Neural cell (in vitro differentiated cells): ENCODE measurements around the gene KLHL2. TPM values are rescaled to one million over a fixed set of nuclear protein-coding genes. Genes with fewer than 3 reads are reported as not detected.

Source experiments
- H2AFZ ChIP-seq: fragments of 200-600, 300-800 bp; sonication (generic), shearing (Covaris generic); 2 replicates; pipeline ENCODE4 v1.6.0; 2014; ENCODE audit warnings: low read depth, mild to moderate bottlenecking, antibody characterized with exemption, low read length, moderate library complexity
- H3F3A ChIP-seq: fragments of 200-600 bp; shearing (Covaris generic); 2 replicates; pipeline ENCODE4 v1.6.1; 2016; ENCODE audit warnings: mild to moderate bottlenecking, moderate library complexity, mixed read lengths, antibody characterized with exemption, low read length; ENCODE audit not compliant: insufficient read depth, poor library complexity, severe bottlenecking
- H3K27ac ChIP-seq: fragments of 200-600, 300-800 bp; sonication (generic), shearing (Covaris generic); 2 replicates; pipeline ENCODE4 v1.5.1; 2014; ENCODE audit warnings: mild to moderate bottlenecking, low read length, moderate library complexity
- H3K27me3 ChIP-seq: fragments of 300-800, 200-600 bp; sonication (generic), shearing (Covaris generic); 2 replicates; pipeline ENCODE4 v1.6.0; 2014; ENCODE audit warnings: mild to moderate bottlenecking, low read depth, low read length, moderate library complexity; ENCODE audit not compliant: insufficient read depth
- H3K36me3 ChIP-seq: fragments of 300-800, 200-600 bp; sonication (generic), shearing (Covaris generic); 2 replicates; pipeline ENCODE4 v1.5.1; 2014; ENCODE audit warnings: mild to moderate bottlenecking, antibody characterized with exemption, low read length, moderate library complexity; ENCODE audit not compliant: insufficient read depth
- H3K4me2 ChIP-seq: fragments of 300-800, 200-600 bp; sonication (generic), shearing (Covaris generic); 2 replicates; pipeline ENCODE4 v1.6.0; 2014; ENCODE audit warnings: mild to moderate bottlenecking, low read length
- H3K4me3 ChIP-seq: fragments of 300-800, 200-600 bp; sonication (generic), shearing (Covaris generic); 2 replicates; pipeline ENCODE4 v1.5.1; 2014; ENCODE audit warnings: mild to moderate bottlenecking, low read length, moderate library complexity
- H3K79me2 ChIP-seq: fragments of 200-600 bp; shearing (Covaris generic); replicated peaks from 2 replicates; pipeline ENCODE4 v1.6.0; 2014; ENCODE audit warnings: mild to moderate bottlenecking, low read length, moderate library complexity; ENCODE audit not compliant: insufficient read depth
- H3K9ac ChIP-seq: fragments of 300-800, 200-600 bp; sonication (generic), shearing (Covaris generic); 2 replicates; pipeline ENCODE4 v1.6.1; 2016; ENCODE audit warnings: mild to moderate bottlenecking, low read length, mixed read lengths
- H3K9me2 ChIP-seq: fragments of 200-600 bp; shearing (Covaris generic); 2 replicates; pipeline ENCODE4 v1.6.1; 2016; ENCODE audit warnings: mild to moderate bottlenecking, low read length, mixed read lengths; ENCODE audit not compliant: insufficient read depth
- H3K9me3 ChIP-seq: fragments of 200-600, 300-800 bp; sonication (generic), shearing (Covaris generic); 2 replicates; pipeline ENCODE4 v1.6.1; 2016; ENCODE audit warnings: mild to moderate bottlenecking, mixed run types, low read length, moderate library complexity, mixed read lengths
- H4K20me1 ChIP-seq: fragments of 200-600 bp; shearing (Covaris generic); 2 replicates; pipeline ENCODE4 v1.6.1; 2016; ENCODE audit warnings: mild to moderate bottlenecking, mixed run types; ENCODE audit not compliant: insufficient read depth
- EP300 ChIP-seq: fragments of 450-650 bp; conservative IDR thresholded peaks from 2 replicates; pipeline ENCODE4 v1.6.1; 2014; ENCODE audit warnings: antibody characterized with exemption, mild to moderate bottlenecking, moderate library complexity; ENCODE audit not compliant: poor library complexity, severe bottlenecking
- EZH2 ChIP-seq: fragments of 200-600, 300-800 bp; shearing (Covaris generic), sonication (generic); IDR thresholded peaks from 2 replicates; pipeline ENCODE4 v1.6.1; 2014; ENCODE audit warnings: antibody characterized with exemption, low read length, borderline replicate concordance, mild to moderate bottlenecking; ENCODE audit not compliant: insufficient read depth, poor library complexity, severe bottlenecking
- MXI1 ChIP-seq: fragments of 450-650 bp; conservative IDR thresholded peaks from 2 replicates; pipeline ENCODE4 v1.6.1; 2014; ENCODE audit warnings: antibody characterized with exemption, mild to moderate bottlenecking; ENCODE audit not compliant: poor library complexity, severe bottlenecking
- POLR2AphosphoS5 ChIP-seq: IDR thresholded peaks from 2 replicates; pipeline ENCODE4 v1.6.1; 2012
- RAD21 ChIP-seq: fragments of 450-650 bp; conservative IDR thresholded peaks from 2 replicates; pipeline ENCODE4 v1.6.1; 2014; ENCODE audit warnings: antibody characterized with exemption, mild to moderate bottlenecking, moderate library complexity
- SMC3 ChIP-seq: fragments of 450-650 bp; conservative IDR thresholded peaks from 2 replicates; pipeline ENCODE4 v1.6.1; 2014; ENCODE audit warnings: antibody characterized with exemption, mild to moderate bottlenecking, moderate library complexity; ENCODE audit not compliant: poor library complexity
- TAF1 ChIP-seq: IDR thresholded peaks from 2 replicates; pipeline ENCODE4 v1.6.1; 2012; ENCODE audit warnings: low read depth
- polyA plus RNA-seq: library from polyadenylated mRNA; depleted of rRNA; stranded (reverse); fragments of >200 nt; gene quantifications from 2 replicates; pipeline ENCODE4 v1.2.3, GENCODE V29; 2014
- TF ChIP-seq, protein P1 (sequence below): fragments of 450-650 bp; IDR thresholded peaks from 2 replicates; pipeline ENCODE4 v1.5.1; 2014; ENCODE audit warnings: antibody characterized with exemption, mild to moderate bottlenecking, moderate library complexity; ENCODE audit not compliant: poor library complexity, severe bottlenecking
- TF ChIP-seq, protein P2 (sequence below): IDR thresholded peaks from 2 replicates; pipeline ENCODE4 v1.6.1; 2012; ENCODE audit warnings: borderline replicate concordance

KLHL2 gene
- polyA plus RNA-seq, 1 donor from 2014 or later = 42.8 TPM

GRCh38 chr4:165368114-165368513 is 160.8 kb downstream of the KLHL2 start:
- no peaks in the 10 kb centered on the region for H3K36me3 ChIP-seq
- no peak overlapping the region for H3K27ac ChIP-seq
- H4K20me1 ChIP-seq = no peaks in the 10 kb centered on the region
- H2AFZ ChIP-seq = no peak overlapping the region
- H3K9ac ChIP-seq = no peak overlapping the region
- no peaks in the 10 kb centered on the region for H3K27me3 ChIP-seq
- H3K9me3 ChIP-seq = no peaks in the 10 kb centered on the region
- TF ChIP-seq RAD21 (no peak), EP300 (no peak), TAF1 (no peak), MXI1 (no peak), EZH2 (no peak), POLR2AphosphoS5 (no peak), SMC3 (no peak)
- TF ChIP-seq, protein P1, sequence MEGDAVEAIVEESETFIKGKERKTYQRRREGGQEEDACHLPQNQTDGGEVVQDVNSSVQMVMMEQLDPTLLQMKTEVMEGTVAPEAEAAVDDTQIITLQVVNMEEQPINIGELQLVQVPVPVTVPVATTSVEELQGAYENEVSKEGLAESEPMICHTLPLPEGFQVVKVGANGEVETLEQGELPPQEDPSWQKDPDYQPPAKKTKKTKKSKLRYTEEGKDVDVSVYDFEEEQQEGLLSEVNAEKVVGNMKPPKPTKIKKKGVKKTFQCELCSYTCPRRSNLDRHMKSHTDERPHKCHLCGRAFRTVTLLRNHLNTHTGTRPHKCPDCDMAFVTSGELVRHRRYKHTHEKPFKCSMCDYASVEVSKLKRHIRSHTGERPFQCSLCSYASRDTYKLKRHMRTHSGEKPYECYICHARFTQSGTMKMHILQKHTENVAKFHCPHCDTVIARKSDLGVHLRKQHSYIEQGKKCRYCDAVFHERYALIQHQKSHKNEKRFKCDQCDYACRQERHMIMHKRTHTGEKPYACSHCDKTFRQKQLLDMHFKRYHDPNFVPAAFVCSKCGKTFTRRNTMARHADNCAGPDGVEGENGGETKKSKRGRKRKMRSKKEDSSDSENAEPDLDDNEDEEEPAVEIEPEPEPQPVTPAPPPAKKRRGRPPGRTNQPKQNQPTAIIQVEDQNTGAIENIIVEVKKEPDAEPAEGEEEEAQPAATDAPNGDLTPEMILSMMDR = no peak
- TF ChIP-seq, protein P2, sequence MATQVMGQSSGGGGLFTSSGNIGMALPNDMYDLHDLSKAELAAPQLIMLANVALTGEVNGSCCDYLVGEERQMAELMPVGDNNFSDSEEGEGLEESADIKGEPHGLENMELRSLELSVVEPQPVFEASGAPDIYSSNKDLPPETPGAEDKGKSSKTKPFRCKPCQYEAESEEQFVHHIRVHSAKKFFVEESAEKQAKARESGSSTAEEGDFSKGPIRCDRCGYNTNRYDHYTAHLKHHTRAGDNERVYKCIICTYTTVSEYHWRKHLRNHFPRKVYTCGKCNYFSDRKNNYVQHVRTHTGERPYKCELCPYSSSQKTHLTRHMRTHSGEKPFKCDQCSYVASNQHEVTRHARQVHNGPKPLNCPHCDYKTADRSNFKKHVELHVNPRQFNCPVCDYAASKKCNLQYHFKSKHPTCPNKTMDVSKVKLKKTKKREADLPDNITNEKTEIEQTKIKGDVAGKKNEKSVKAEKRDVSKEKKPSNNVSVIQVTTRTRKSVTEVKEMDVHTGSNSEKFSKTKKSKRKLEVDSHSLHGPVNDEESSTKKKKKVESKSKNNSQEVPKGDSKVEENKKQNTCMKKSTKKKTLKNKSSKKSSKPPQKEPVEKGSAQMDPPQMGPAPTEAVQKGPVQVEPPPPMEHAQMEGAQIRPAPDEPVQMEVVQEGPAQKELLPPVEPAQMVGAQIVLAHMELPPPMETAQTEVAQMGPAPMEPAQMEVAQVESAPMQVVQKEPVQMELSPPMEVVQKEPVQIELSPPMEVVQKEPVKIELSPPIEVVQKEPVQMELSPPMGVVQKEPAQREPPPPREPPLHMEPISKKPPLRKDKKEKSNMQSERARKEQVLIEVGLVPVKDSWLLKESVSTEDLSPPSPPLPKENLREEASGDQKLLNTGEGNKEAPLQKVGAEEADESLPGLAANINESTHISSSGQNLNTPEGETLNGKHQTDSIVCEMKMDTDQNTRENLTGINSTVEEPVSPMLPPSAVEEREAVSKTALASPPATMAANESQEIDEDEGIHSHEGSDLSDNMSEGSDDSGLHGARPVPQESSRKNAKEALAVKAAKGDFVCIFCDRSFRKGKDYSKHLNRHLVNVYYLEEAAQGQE = no peak
- H3K79me2 ChIP-seq = no peaks in the 10 kb centered on the region
- H3K4me2 ChIP-seq = no peak overlapping the region
- H3K4me3 ChIP-seq = no peak overlapping the region
- H3F3A ChIP-seq = no peaks in the 10 kb centered on the region
- no peaks in the 10 kb centered on the region for H3K9me2 ChIP-seq

DNA sequence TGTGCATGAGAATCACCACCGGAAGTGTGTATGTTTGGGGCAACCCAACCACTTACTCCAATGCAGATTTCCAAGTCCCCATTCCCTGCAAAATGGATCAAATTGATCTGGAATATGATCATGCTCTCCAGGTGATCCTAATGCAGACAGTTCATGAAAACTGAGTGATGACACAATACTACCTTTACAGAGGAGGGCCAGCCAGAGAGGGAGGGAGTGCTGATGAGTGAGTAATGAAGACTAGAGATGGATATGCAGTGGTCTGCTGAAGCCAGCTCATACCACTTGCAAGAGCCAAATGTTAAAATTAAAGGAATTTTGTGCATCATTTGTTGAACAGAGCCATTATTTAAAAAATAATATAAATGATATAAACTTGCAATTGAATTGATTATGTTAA is 161.2 kb downstream of the KLHL2 start:
- Histone ChIP-seq H3K9me3 (no peaks in the 10 kb centered on the region), H3K4me2 (no peak overlapping the region), H3K79me2 (no peaks in the 10 kb centered on the region), H3K36me3 (no peaks in the 10 kb centered on the region), H3K9me2 (no peaks in the 10 kb centered on the region), H4K20me1 (no peaks in the 10 kb centered on the region), H3F3A (no peaks in the 10 kb centered on the region), H3K9ac (no peak overlapping the region), H2AFZ (no peak overlapping the region), H3K4me3 (no peak overlapping the region), H3K27ac (no peak overlapping the region), H3K27me3 (no peaks in the 10 kb centered on the region)
- no peak for TF ChIP-seq EP300
- TF ChIP-seq EZH2 = no peak
- TF ChIP-seq MXI1 = no peak

GRCh38 chr4:165369522-165369921 is 162.2 kb downstream of the KLHL2 start:
- Histone ChIP-seq H3K27me3 (no peaks in the 10 kb centered on the region), H3K9me3 (no peaks in the 10 kb centered on the region), H4K20me1 (no peaks in the 10 kb centered on the region), H3F3A (no peaks in the 10 kb centered on the region), H3K27ac (no peak overlapping the region), H3K4me2 (no peak overlapping the region), H3K9ac (no peak overlapping the region), H2AFZ (no peak overlapping the region), H3K4me3 (no peak overlapping the region), H3K9me2 (no peaks in the 10 kb centered on the region), H3K36me3 (no peaks in the 10 kb centered on the region), H3K79me2 (no peaks in the 10 kb centered on the region)
- TF ChIP-seq EZH2 (no peak), TAF1 (no peak), RAD21 (no peak), EP300 (no peak), SMC3 (no peak), MXI1 (no peak), POLR2AphosphoS5 (no peak)
- TF ChIP-seq, protein P2 = no peak
- TF ChIP-seq, protein P1 = no peak
